Measurements from ENCODE around the gene ZNF773. TPM values are rescaled to one million over a fixed set of nuclear protein-coding genes. Genes with fewer than 3 reads are reported as not detected.
A peak's percentile ranks its signal among the peaks of the same experiment; 100 is the strongest.

The ZNF773 gene
- total and polyA plus RNA-seq, 10 of the 15 experiments (the other 5 are each of a cell fraction or from before 2014, with no cell fraction given): 0.21 to 9.1 (median 6.7) TPM

GRCh38 chr19:57487477-57488298, 12.1 kb upstream of the ZNF773 start, which contains the start of gene ZNF419 (continued):
- TF ChIP-seq ELK1 (IDR thresholded peaks at IDR 0.05; ENCODE audit: low read depth, low read length) (peak; percentile 76), TBL1XR1 (IDR thresholded peaks at IDR 0.05; ENCODE audit: low read depth, low read length) (0 out of 2 replicates have a peak, but pooled peaks have one; percentile 22), IRF3 (IDR thresholded peaks at IDR 0.05) (peak; percentile 59; the same call in 1 of the 2 replicates), HDGF (IDR thresholded peaks at IDR 0.05) (peak; percentile 63; the same call in 1 of the 2 replicates), CHD2 (IDR thresholded peaks at IDR 0.05; ENCODE audit: borderline replicate concordance, low read depth, low read length) (peak; percentile 94), CREM (IDR thresholded peaks at IDR 0.05; ENCODE audit: low read depth) (peak; percentile 96), TARDBP (IDR thresholded peaks at IDR 0.05; ENCODE audit: borderline replicate concordance) (peak; percentile 77), LARP7 (IDR thresholded peaks at IDR 0.05) (0 out of 2 replicates have a peak, but pooled peaks have one; percentile 36), HCFC1 (IDR thresholded peaks at IDR 0.05; ENCODE audit: low read length) (peak; percentile 97), SREBF1 (IDR thresholded peaks at IDR 0.05; ENCODE audit: low read length) (peak; percentile 80), IKZF1 (conservative IDR thresholded peaks at IDR 0.05) (peak; percentile 97), FOS (IDR thresholded peaks at IDR 0.05; ENCODE audit: borderline replicate concordance, extremely low read depth, insufficient read length) (peak; percentile 31), NBN (IDR thresholded peaks at IDR 0.05) (0 out of 2 replicates have a peak, but pooled peaks have one; percentile 57), BHLHE40 (IDR thresholded peaks at IDR 0.05; ENCODE audit: borderline replicate concordance in 1 of 2, low read depth in 2 of 2, low read length in 1 of 2) (peak; percentile 65 to 73; a peak in 3 of 4 replicates), E4F1 (IDR thresholded peaks at IDR 0.05; ENCODE audit: borderline replicate concordance, partially characterized antibody) (peak; percentile 66), GABPA (IDR thresholded peaks at IDR 0.05; ENCODE audit: low read depth) (peak; percentile 96), CREB1 (IDR thresholded peaks at IDR 0.05; ENCODE audit: low read depth) (peak; percentile 92), YY1 (IDR thresholded peaks at IDR 0.05; ENCODE audit: low read depth, low read length) (peak; percentile 65; the same call in 1 of the 2 replicates)
- TF ChIP-seq, protein P1, sequence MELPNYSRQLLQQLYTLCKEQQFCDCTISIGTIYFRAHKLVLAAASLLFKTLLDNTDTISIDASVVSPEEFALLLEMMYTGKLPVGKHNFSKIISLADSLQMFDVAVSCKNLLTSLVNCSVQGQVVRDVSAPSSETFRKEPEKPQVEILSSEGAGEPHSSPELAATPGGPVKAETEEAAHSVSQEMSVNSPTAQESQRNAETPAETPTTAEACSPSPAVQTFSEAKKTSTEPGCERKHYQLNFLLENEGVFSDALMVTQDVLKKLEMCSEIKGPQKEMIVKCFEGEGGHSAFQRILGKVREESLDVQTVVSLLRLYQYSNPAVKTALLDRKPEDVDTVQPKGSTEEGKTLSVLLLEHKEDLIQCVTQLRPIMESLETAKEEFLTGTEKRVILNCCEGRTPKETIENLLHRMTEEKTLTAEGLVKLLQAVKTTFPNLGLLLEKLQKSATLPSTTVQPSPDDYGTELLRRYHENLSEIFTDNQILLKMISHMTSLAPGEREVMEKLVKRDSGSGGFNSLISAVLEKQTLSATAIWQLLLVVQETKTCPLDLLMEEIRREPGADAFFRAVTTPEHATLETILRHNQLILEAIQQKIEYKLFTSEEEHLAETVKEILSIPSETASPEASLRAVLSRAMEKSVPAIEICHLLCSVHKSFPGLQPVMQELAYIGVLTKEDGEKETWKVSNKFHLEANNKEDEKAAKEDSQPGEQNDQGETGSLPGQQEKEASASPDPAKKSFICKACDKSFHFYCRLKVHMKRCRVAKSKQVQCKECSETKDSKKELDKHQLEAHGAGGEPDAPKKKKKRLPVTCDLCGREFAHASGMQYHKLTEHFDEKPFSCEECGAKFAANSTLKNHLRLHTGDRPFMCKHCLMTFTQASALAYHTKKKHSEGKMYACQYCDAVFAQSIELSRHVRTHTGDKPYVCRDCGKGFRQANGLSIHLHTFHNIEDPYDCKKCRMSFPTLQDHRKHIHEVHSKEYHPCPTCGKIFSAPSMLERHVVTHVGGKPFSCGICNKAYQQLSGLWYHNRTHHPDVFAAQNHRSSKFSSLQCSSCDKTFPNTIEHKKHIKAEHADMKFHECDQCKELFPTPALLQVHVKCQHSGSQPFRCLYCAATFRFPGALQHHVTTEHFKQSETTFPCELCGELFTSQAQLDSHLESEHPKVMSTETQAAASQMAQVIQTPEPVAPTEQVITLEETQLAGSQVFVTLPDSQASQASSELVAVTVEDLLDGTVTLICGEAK (IDR thresholded peaks at IDR 0.05; ENCODE audit: borderline replicate concordance): peak; percentile 93
